GM19438 (cell line): ENCODE results near the gene CEACAM20.
"Not testable (repeated sequence)": the region's sequence is repeated elsewhere in the genome, so short reads cannot be mapped to it uniquely, and the experiment has no call there.

Source experiments
- ATAC-seq: cut with Tn5 transposase; IDR thresholded peaks from one replicate; pipeline ENCODE4 v1.9.1; 2021; ENCODE audit warnings: low read depth; ENCODE audit not compliant: unreplicated experiment

CEACAM20 gene

DNA sequence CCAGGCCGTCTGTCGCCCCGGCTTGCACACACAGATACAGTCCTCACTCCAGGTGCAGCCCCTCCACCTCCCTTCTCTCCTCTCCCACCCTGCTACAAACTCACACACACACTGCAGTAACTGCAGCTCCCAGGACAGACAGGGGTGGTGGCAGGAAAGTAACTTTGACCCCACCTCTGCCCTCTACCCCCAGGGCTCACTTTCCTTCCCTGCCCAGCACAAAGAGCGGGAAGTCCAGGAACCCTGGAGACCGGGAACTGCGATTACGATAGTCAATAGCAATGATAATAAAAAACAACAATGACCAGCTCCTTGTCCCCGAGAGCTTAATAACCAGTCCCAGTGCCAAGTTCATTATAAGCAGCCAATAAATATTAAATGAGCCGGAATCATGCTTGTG is at the start of gene CEACAM20:
Gene CEACAM20, minus strand, starts transcription at position 140 of the 400 bp plus-strand sequence. CDS start 166 bp downstream, outside the sequence.
- no peak for ATAC-seq

GRCh38 chr19:44577566-44577874 is 48.0 kb upstream of the CEACAM20 start:
- ATAC-seq, result no peak

- ATAC-seq, result no peak
These were observed 47.5 kb upstream of the CEACAM20 start for GRCh38 chr19:44576843-44577565.

- no peak for ATAC-seq
These were observed 45.7 kb upstream of the CEACAM20 start for GRCh38 chr19:44575116-44575700.

DNA sequence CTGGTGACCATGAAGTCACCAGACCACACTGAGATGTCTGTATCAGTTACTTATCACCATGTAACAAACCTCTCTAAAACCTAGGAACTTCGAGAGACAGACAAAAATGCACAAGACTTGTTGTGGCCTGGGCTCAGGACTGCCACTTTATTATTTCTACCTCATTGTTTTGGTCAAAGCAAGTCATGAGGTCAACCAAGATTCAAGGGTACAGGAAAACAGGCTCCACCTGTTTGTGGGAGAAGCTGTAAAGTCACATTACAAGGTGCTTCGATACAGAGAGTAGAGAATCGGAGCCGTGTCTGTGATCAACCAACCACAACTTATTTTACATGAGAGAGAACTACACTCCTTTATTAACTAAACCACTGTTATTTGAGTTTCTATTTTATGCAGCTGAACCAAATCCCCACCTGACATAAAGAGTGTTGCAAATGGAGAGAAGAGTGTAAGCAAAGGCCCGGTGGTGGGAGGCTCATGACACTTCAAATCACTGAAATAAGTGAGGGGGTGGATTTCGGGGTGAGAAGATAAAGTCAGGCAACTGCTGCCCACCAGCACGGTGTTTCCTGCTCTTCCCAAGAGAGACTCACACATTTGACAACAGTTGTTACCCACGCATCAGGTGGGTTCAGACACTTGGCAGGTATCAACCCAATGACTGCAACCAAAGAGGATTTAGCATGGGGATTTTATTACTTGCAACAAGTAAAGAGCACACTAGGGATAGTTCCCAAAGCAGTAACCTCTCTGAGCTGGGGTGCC is 44.9 kb upstream of the CEACAM20 start:
- no peak for ATAC-seq

- no peak for ATAC-seq
These were observed 44.2 kb upstream of the CEACAM20 start for GRCh38 chr19:44573627-44574026.

DNA sequence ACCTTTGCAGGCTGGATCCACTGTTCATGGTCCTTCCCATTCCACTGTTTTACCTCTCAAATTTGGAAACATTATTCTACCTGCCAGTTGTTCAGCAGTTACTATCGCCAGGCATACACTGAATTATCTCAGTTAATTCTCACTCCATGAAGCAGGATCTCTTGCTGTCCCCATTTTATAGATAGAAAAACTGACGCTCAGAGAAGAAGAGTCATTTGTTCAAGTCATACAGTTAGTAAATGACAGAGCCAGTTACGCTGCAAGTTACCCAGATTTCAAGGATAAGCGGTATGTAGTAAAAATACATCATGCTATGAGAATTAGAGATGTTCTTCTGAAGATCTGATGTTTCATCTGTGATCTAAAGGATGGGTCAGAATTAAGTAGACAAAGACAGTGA is 43.7 kb upstream of the CEACAM20 start:
- no peak for ATAC-seq

DNA sequence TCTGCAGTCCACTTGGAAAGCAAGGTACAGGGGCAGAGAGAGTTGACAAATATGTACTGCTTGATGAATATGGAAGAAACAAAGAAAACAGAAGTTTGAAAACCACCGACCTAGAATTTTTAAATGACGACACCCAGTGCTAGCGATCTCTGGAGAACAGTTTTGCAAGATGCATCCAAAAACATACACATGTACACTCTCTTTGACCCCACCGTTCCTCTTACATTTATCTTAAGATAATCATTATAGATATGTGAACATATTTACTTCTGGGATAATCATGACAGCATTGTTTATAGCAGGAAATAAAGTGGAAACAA is 43.1 kb upstream of the CEACAM20 start:
- ATAC-seq, result no peak

- ATAC-seq, result no peak
These were observed 42.5 kb upstream of the CEACAM20 start for GRCh38 chr19:44571830-44572580.

DNA sequence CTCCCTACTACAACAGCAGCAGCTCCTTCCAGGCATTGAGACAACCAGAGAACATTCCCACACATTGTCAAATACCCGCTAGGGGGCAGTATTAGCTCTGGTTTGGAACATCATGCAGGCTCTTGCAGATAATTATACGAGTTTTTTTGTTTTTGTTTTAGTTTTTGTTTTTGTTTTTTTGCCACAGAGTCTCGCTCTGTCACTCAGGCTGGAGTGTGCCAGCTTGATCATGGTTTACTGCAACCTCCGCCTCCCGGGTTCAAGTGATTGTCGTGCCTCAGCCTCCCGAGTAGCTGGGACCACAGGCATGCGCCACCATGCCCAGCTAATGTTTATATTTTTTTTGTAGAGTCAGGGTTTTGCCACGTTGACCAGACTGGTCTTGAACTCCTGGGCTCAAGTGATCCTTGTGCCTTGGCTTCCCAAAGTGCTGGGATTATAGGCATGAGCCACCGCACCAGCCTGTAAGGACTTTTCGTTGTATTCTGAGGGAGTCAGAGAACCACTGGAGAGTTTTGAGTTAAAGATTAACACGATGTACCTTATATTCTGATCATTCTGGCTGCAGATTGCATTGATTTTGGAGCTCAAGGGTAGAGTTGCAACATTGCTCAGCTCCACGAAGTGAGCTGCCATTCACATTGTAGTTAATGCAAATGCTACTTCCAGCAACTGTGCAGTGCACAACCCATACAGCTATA is 41.7 kb upstream of the CEACAM20 start:
- ATAC-seq, result no peak

DNA sequence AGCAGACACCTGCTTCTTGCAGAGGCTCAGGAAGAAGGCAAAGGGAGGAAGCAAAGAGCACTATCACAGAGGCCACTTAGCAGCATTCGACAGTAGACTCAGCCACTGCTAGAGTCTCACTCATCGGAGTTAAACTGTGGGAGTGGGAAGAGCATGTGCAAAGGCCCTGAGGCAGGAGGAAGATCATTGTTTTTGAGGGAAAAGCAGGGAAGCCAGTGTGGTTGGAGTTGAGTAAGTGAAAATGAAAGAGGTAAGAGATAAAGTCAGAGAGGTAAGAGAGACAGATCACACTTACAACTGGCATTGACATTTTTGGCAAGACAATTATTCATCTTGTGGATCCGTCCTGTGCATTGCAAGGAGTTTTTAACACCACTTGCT is 41.1 kb upstream of the CEACAM20 start:
- no peak for ATAC-seq

GRCh38 chr19:44567745-44568144 is 38.3 kb upstream of the CEACAM20 start:
- ATAC-seq, result no peak

GRCh38 chr19:44566984-44567383 is 37.5 kb upstream of the CEACAM20 start:
- no peak for ATAC-seq

DNA sequence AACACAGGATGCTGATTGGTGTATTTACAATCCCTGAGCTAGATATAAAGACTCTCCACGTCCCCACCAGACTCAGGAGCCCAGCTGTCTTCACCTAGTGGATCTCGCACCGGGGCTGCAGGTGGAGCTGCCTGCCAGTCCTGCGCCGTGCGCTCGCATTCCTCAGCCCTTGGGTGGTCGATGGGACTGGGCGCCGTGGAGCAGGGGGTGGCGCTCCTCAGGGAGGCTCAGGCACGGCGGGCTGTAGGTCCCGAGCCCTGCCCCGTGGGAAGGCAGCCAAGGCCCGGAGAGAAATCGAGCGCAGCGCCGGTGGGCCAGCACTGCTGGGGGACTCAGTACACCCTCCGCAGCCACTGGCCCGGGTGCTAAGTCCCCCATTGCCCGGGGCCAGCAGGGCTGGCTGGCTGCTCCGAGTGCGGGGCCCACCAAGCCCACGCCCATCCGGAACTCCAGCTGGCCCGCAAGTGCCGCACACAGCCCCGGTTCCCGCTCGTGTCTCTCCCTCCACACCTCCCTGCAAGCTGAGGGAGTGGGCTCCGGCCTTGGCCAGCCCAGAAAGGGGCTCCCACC is 33.7 kb upstream of the CEACAM20 start:
- not testable (repeated sequence) for ATAC-seq

DNA sequence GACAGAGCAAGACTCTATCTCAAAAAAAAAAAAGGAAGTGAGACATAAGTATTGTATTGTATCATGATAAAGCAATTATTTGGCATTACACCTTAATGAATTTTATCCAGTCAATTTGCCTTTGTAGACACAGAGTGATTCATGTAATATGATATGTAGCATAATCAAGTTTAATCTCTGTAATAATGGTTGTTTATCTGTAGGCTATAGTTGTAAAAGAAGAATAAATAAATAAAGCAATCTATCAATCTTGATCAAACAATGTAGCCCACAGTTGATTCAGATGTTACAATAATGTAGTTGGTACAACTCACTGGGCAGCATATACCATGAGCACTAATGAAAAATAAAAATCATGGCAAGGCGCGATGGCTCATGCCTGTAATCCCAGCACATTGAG is 28.5 kb upstream of the CEACAM20 start:
- no peak for ATAC-seq

- no peak for ATAC-seq
These were observed 25.3 kb upstream of the CEACAM20 start for GRCh38 chr19:44554641-44555246.

DNA sequence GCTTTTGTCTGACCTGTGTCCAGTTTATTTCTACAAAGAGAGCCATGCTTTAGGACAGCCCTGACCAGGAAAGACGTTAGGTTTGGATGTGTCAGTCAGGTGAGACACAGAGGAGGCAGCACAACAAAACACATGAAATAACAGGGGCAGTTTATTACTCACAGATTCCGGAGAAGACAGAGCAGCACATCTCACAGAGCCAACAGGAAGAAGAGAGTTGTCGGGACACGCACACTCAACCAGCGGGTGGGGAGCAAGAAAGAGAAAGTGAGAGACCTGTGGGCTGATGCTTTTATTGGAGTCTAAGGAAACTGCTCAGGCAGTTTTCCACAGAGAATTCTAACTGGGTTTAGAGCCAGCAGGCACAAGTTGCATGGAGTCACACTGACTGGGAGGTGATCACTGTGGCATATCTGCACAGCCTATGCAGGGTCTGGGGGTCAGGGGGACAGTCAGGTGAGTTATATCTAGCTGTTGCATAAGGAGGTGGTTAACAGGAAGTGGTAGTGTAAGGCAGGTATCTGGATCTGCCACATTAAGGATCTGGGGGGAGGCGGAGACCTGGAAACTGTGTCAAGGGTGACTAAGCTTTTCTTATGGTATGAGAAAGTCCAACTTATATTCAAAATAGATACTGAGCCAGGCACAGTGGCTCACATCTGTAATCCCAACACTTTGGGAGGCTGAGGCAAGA is 24.1 kb upstream of the CEACAM20 start:
- ATAC-seq, result no peak

GRCh38 chr19:44552324-44552723 is 22.8 kb upstream of the CEACAM20 start:
- ATAC-seq, result no peak

DNA sequence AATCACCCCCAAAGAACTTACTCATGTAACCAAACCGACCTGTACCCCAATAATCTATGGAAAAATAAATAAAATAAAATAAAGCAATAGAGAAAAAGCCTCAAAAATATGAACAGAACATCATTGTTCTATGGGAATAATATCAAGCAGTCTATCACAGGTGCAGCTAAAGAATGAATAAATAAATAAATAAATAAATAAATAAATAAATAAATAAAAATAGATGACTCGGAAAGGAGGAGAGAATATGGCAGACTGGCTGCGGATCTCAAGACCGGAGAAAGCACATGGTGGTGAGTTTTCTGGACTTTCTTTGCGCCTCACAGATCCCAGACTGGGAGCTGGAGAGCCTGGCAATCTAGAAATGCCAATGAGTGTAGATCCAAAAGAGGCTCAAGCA is 22.4 kb upstream of the CEACAM20 start:
- no peak for ATAC-seq
